Central memory CD8-positive, alpha-beta T cell (primary cell): ENCODE data around the gene RGS10.
A peak's percentile ranks its signal among the peaks of the same experiment; 100 is the strongest.
"Not testable (repeated sequence)": the region's sequence is repeated elsewhere in the genome, so short reads cannot be mapped to it uniquely, and the experiment has no call there.

Experiments
- ATAC-seq: fragments of 150-1000 bp; cut with Tn5 transposase; replicated peaks from 2 replicates; pipeline ENCODE4 v1.10.0; 2022; ENCODE audit warnings: mild to moderate bottlenecking, moderate FRiP score, moderate number of reproducible peaks; ENCODE audit not compliant: poor library complexity, severe bottlenecking; ENCODE audit errors: extremely low read depth
- DNase-seq, 2 donors: peaks; one replicate each; pipeline ENCODE4 v3.0.0; 2021; ENCODE audit warnings: low spot score in 2 of 2
- H3K27ac Mint-ChIP-seq: one replicate; pipeline ENCODE4 v1.8.0; 2022; ENCODE audit warnings: low read depth, mild to moderate bottlenecking, moderate library complexity, mixed read lengths
- H3K27me3 Mint-ChIP-seq: one replicate; pipeline ENCODE4 v1.8.0; 2022; ENCODE audit warnings: mixed read lengths
- H3K36me3 Mint-ChIP-seq: one replicate; pipeline ENCODE4 v1.8.0; 2022; ENCODE audit warnings: mild to moderate bottlenecking, moderate library complexity, mixed read lengths; ENCODE audit not compliant: insufficient read depth
- H3K4me1 Mint-ChIP-seq: one replicate; pipeline ENCODE4 v1.8.0; 2022; ENCODE audit warnings: mixed read lengths
- H3K4me3 Mint-ChIP-seq: one replicate; pipeline ENCODE4 v1.8.0; 2022; ENCODE audit warnings: mild to moderate bottlenecking, moderate library complexity, mixed read lengths
- H3K9me3 Mint-ChIP-seq: one replicate; pipeline ENCODE4 v1.8.0; 2022; ENCODE audit warnings: mixed read lengths

RGS10 gene

GRCh38 chr10:119466076-119466475 lies 76.4 kb downstream of the RGS10 start:
- DNase-seq (no peak), ATAC-seq (no peak)
- H3K4me1 Mint-ChIP-seq = peaks cover 11% of the 10 kb centered on the region
- H3K27me3 Mint-ChIP-seq = peaks cover 14% of the 10 kb centered on the region
- H3K27ac Mint-ChIP-seq = no peak overlapping the region
- H3K4me3 Mint-ChIP-seq = no peak overlapping the region
- H3K9me3 Mint-ChIP-seq = no peaks in the 10 kb centered on the region
- H3K36me3 Mint-ChIP-seq = no peaks in the 10 kb centered on the region

- DNase-seq = no peak
- no peaks in the 10 kb centered on the region for H3K36me3 Mint-ChIP-seq
- no peaks in the 10 kb centered on the region for H3K9me3 Mint-ChIP-seq
- peaks cover 14% of the 10 kb centered on the region for H3K27me3 Mint-ChIP-seq
- no peak overlapping the region for H3K4me3 Mint-ChIP-seq
- no peak overlapping the region for H3K27ac Mint-ChIP-seq
- ATAC-seq = no peak
- H3K4me1 Mint-ChIP-seq = peaks cover 11% of the 10 kb centered on the region
These were observed 77.4 kb downstream of the RGS10 start for GRCh38 chr10:119465085-119465484.

GRCh38 chr10:119463195-119463594 lies 79.3 kb downstream of the RGS10 start:
- H3K27ac Mint-ChIP-seq, H3K36me3 Mint-ChIP-seq, DNase-seq, H3K4me3 Mint-ChIP-seq, ATAC-seq, H3K9me3 Mint-ChIP-seq: not testable (repeated sequence)
- peaks cover 14% of the 10 kb centered on the region for H3K27me3 Mint-ChIP-seq
- H3K4me1 Mint-ChIP-seq = peaks cover 11% of the 10 kb centered on the region

- H3K4me1 Mint-ChIP-seq = peaks cover 11% of the 10 kb centered on the region
- DNase-seq = no peak
- H3K27me3 Mint-ChIP-seq = peaks cover 14% of the 10 kb centered on the region
- peaks cover 2% of the 10 kb centered on the region for H3K36me3 Mint-ChIP-seq
- no peak for ATAC-seq
- no peak overlapping the region for H3K4me3 Mint-ChIP-seq
- H3K9me3 Mint-ChIP-seq = no peaks in the 10 kb centered on the region
- H3K27ac Mint-ChIP-seq = no peak overlapping the region
These were observed 79.7 kb downstream of the RGS10 start for GRCh38 chr10:119462773-119463172.

- Mint-ChIP-seq H3K27ac (peak overlapping the region; percentile 4), H3K4me3 (no peak overlapping the region), H3K9me3 (no peaks in the 10 kb centered on the region), H3K4me1 (peaks cover 9% of the 10 kb centered on the region), H3K36me3 (peaks cover 2% of the 10 kb centered on the region), H3K27me3 (peaks cover 14% of the 10 kb centered on the region)
- no peak for ATAC-seq
- no peak for DNase-seq
These were observed 80.6 kb downstream of the RGS10 start for GRCh38 chr10:119461923-119462322.

GRCh38 chr10:119461380-119461779 lies 81.1 kb downstream of the RGS10 start:
- Mint-ChIP-seq H3K4me1 (peaks cover 3% of the 10 kb centered on the region), H3K27ac (no peak overlapping the region), H3K36me3 (peaks cover 2% of the 10 kb centered on the region), H3K27me3 (peaks cover 14% of the 10 kb centered on the region), H3K9me3 (no peaks in the 10 kb centered on the region), H3K4me3 (no peak overlapping the region)
- no peak for ATAC-seq
- no peak for DNase-seq

GRCh38 chr10:119460369-119461195 lies 81.9 kb downstream of the RGS10 start:
- peaks cover 2% of the 10 kb centered on the region for H3K36me3 Mint-ChIP-seq
- H3K27ac Mint-ChIP-seq = no peak overlapping the region
- H3K4me3 Mint-ChIP-seq = no peak overlapping the region
- DNase-seq (no peak), ATAC-seq (no peak)
- no peaks in the 10 kb centered on the region for H3K4me1 Mint-ChIP-seq
- no peaks in the 10 kb centered on the region for H3K9me3 Mint-ChIP-seq
- peaks cover 14% of the 10 kb centered on the region for H3K27me3 Mint-ChIP-seq

GRCh38 chr10:119459681-119460340 lies 82.7 kb downstream of the RGS10 start:
- Mint-ChIP-seq H3K27me3 (peaks cover 14% of the 10 kb centered on the region), H3K36me3 (peaks cover 2% of the 10 kb centered on the region), H3K4me1 (no peaks in the 10 kb centered on the region), H3K4me3 (no peak overlapping the region), H3K9me3 (no peaks in the 10 kb centered on the region), H3K27ac (no peak overlapping the region)
- DNase-seq = no peak
- ATAC-seq = no peak

- Mint-ChIP-seq H3K9me3 (no peaks in the 10 kb centered on the region), H3K4me3 (no peak overlapping the region), H3K36me3 (peaks cover 3% of the 10 kb centered on the region), H3K27ac (no peak overlapping the region), H3K27me3 (peaks cover 12% of the 10 kb centered on the region), H3K4me1 (no peaks in the 10 kb centered on the region)
- ATAC-seq (no peak), DNase-seq (no peak)
These were observed 84.4 kb downstream of the RGS10 start for GRCh38 chr10:119457966-119458766.

- no peak for DNase-seq
- ATAC-seq = no peak
- Mint-ChIP-seq H3K4me1 (no peaks in the 10 kb centered on the region), H3K9me3 (no peaks in the 10 kb centered on the region), H3K27ac (no peak overlapping the region), H3K27me3 (no peaks in the 10 kb centered on the region), H3K36me3 (peaks cover 3% of the 10 kb centered on the region), H3K4me3 (no peak overlapping the region)
These were observed 86.1 kb downstream of the RGS10 start for GRCh38 chr10:119456435-119456810.

- Mint-ChIP-seq H3K4me3 (no peak overlapping the region), H3K27ac (no peak overlapping the region), H3K4me1 (no peaks in the 10 kb centered on the region), H3K27me3 (no peaks in the 10 kb centered on the region), H3K9me3 (no peaks in the 10 kb centered on the region), H3K36me3 (peaks cover 7% of the 10 kb centered on the region)
- no peak for ATAC-seq
- no peak for DNase-seq
These were observed 86.7 kb downstream of the RGS10 start for GRCh38 chr10:119455609-119456434.

- no peak for DNase-seq
- no peak for ATAC-seq
- Mint-ChIP-seq H3K4me1 (no peaks in the 10 kb centered on the region), H3K4me3 (no peak overlapping the region), H3K9me3 (no peaks in the 10 kb centered on the region), H3K27ac (no peak overlapping the region), H3K27me3 (no peaks in the 10 kb centered on the region), H3K36me3 (peaks cover 7% of the 10 kb centered on the region)
These were observed 87.5 kb downstream of the RGS10 start for GRCh38 chr10:119454990-119455389.
